ENCODE results near the gene JAK3.

The JAK3 gene

GRCh38 chr19:17840019-17840418, 7.8 kb downstream of the JAK3 start:
- DNase-seq (ENCODE audit: low read depth): no peak

GRCh38 chr19:17837972-17838371, 9.8 kb downstream of the JAK3 start:
- no peak for DNase-seq (ENCODE audit: low read depth)

- no peak for DNase-seq (ENCODE audit: low read depth)
Observed at GRCh38 chr19:17836530-17836929, 11.3 kb downstream of the JAK3 start.

- no peak for DNase-seq (ENCODE audit: low read depth)
Observed at GRCh38 chr19:17835182-17836006, 12.4 kb downstream of the JAK3 start.

- DNase-seq (ENCODE audit: low read depth): no peak
Observed at GRCh38 chr19:17834350-17835181, 13.2 kb downstream of the JAK3 start.

GRCh38 chr19:17832443-17833208, 15.2 kb downstream of the JAK3 start:
- DNase-seq (ENCODE audit: low read depth): no peak

GRCh38 chr19:17831419-17831888, 16.3 kb downstream of the JAK3 start:
- DNase-seq (ENCODE audit: low read depth): no peak

- DNase-seq (ENCODE audit: low read depth): peak; percentile 42
Observed at GRCh38 chr19:17830567-17831418, 17.0 kb downstream of the JAK3 start.

- no peak for DNase-seq (ENCODE audit: low read depth)
Observed at GRCh38 chr19:17829855-17830566, 17.8 kb downstream of the JAK3 start.

- DNase-seq (ENCODE audit: low read depth): no peak
Observed at GRCh38 chr19:17826508-17827056, 21.2 kb downstream of the JAK3 start.

- DNase-seq (ENCODE audit: low read depth): no peak
Observed at GRCh38 chr19:17824339-17824738, 23.4 kb downstream of the JAK3 start.

GRCh38 chr19:17821190-17821589, 26.6 kb downstream of the JAK3 start, which contains the start of gene INSL3:
Gene INSL3 (minus strand): TSS chr19:17821519. CDS start chr19:17821506, 13 bp downstream.
- no peak for DNase-seq (ENCODE audit: low read depth)

GRCh38 chr19:17817668-17818363, 30.0 kb downstream of the JAK3 start:
- no peak for DNase-seq (ENCODE audit: low read depth)

- no peak for DNase-seq (ENCODE audit: low read depth)
Observed at GRCh38 chr19:17812099-17812498, 35.7 kb downstream of the JAK3 start.

GRCh38 chr19:17811681-17812080, 36.1 kb downstream of the JAK3 start:
- DNase-seq (ENCODE audit: low read depth): no peak

- no peak for DNase-seq (ENCODE audit: low read depth)
Observed at GRCh38 chr19:17811103-17811502, 36.7 kb downstream of the JAK3 start.

- DNase-seq (ENCODE audit: low read depth): no peak
Observed at GRCh38 chr19:17807731-17808316, 40.0 kb downstream of the JAK3 start.

GRCh38 chr19:17806945-17807344, 40.8 kb downstream of the JAK3 start:
- DNase-seq (ENCODE audit: low read depth): no peak

GRCh38 chr19:17805427-17805826, 42.4 kb downstream of the JAK3 start:
- no peak for DNase-seq (ENCODE audit: low read depth)

Data from non-pigmented ciliary epithelial cell (primary cell).